Islet of Langerhans (tissue), 1 donor: ENCODE data around the gene CCHCR1.

Source experiments
- FAIRE-seq: peaks from one replicate; lab custom pipeline; 2011; peaks lifted over from hg19 to GRCh38; lab: Jason Lieb, UNC

Gene CCHCR1

GRCh38 chr6:31129130-31129529, 28.5 kb downstream of the CCHCR1 start:
- FAIRE-seq = no peak

- FAIRE-seq = no peak
Measured at GRCh38 chr6:31128093-31128676, 29.4 kb downstream of the CCHCR1 start.

- FAIRE-seq = no peak
Measured at GRCh38 chr6:31126396-31127175, 31.0 kb downstream of the CCHCR1 start.

GRCh38 chr6:31125586-31126363, 31.8 kb downstream of the CCHCR1 start:
- FAIRE-seq = no peak

- FAIRE-seq = no peak
Measured at GRCh38 chr6:31125162-31125561, 32.4 kb downstream of the CCHCR1 start.

- FAIRE-seq = no peak
Measured at GRCh38 chr6:31122791-31123706, 34.6 kb downstream of the CCHCR1 start.

- no peak for FAIRE-seq
Measured at GRCh38 chr6:31121131-31121790, 36.3 kb downstream of the CCHCR1 start.

- FAIRE-seq = no peak
Measured at GRCh38 chr6:31120151-31120915, 37.3 kb downstream of the CCHCR1 start, which contains the start of gene CDSN. CDSN (minus strand) TSS chr6:31120446; CDS start chr6:31120419, 27 bp downstream.

- no peak for FAIRE-seq
Measured at GRCh38 chr6:31118178-31118577, 39.4 kb downstream of the CCHCR1 start.

- FAIRE-seq = no peak
Measured at GRCh38 chr6:31116661-31117385, 40.8 kb downstream of the CCHCR1 start.

GRCh38 chr6:31115941-31116560, 41.6 kb downstream of the CCHCR1 start:
- FAIRE-seq = no peak

GRCh38 chr6:31114970-31115849, 42.4 kb downstream of the CCHCR1 start:
- FAIRE-seq = no peak

GRCh38 chr6:31114541-31114878, 43.1 kb downstream of the CCHCR1 start, which contains the start of gene PSORS1C1:
PSORS1C1 (plus strand) TSS chr6:31114800; CDS start chr6:31129633, 14,833 bp downstream.
- no peak for FAIRE-seq

- FAIRE-seq = no peak
Measured at GRCh38 chr6:31113861-31114540, 43.6 kb downstream of the CCHCR1 start.

GRCh38 chr6:31112478-31112877, 45.1 kb downstream of the CCHCR1 start, which contains the start of gene C6orf15:
C6orf15 (minus strand) TSS chr6:31112575; CDS start chr6:31112555, 20 bp downstream.
- FAIRE-seq = no peak

GRCh38 chr6:31111712-31112111, 45.9 kb downstream of the CCHCR1 start:
- FAIRE-seq = no peak

GRCh38 chr6:31110825-31111582, 46.6 kb downstream of the CCHCR1 start:
- no peak for FAIRE-seq
